C4-2B (cell line): Measurements from ENCODE around the gene SLC27A4.

Source experiments
- CTCF ChIP-seq: fragments of 450-650 bp; conservative IDR thresholded peaks from 2 replicates; pipeline ENCODE4 v1.5.1; 2017; ENCODE audit warnings: mild to moderate bottlenecking
- ZFX ChIP-seq: fragments of 450-650 bp; IDR thresholded peaks from 2 replicates; pipeline ENCODE4 v1.6.1; 2017

- TF ChIP-seq CTCF (no peak), ZFX (no peak)
These were observed 45.5 kb downstream of the SLC27A4 start for GRCh38 chr9:128385496-128386460.
